ENCODE measurements around the gene GNG3.

- TF ChIP-seq CTCF (IDR thresholded peaks at IDR 0.05; ENCODE audit: insufficient read depth, low read depth, low read length) (no peak), EZH2 (IDR thresholded peaks at IDR 0.05; ENCODE audit: insufficient read depth, low read length) (no peak)
Observed at GRCh38 chr11:62665599-62666258, 41.7 kb upstream of the GNG3 start.

All from astrocyte (in vitro differentiated cells and primary cell).